ENCODE measurements around the gene UBE2L5. TPM values are rescaled to one million over a fixed set of nuclear protein-coding genes. Genes with fewer than 3 reads are reported as not detected.

The UBE2L5 gene
- total RNA-seq, 1 donor: not detected

DNA sequence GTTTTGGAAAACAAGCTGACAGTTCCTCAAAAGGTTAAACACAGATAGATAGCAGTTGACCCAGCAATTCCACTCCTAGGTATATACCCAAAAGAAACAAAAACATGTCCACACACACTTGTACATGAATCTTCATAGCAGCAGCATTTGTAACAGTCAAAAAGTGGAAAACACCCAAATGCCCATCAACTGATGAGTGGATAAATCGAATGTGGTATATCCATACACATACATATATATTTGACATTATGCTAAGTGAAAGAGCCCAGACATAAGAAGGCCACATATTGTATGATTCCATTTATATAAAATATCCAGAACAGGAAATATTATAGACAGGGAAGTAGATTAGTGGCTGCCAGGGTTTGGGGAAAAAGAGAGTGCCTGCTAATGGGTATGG lies 51.4 kb downstream of the UBE2L5 start:
- Histone ChIP-seq H4K20me1 (ENCODE audit: insufficient read depth, low read length) (no peaks in the 10 kb centered on the region), H3K79me2 (ENCODE audit: insufficient read depth, low read length) (no peaks in the 10 kb centered on the region), H3K4me1 (ENCODE audit: insufficient read depth, low read length) (no peaks in the 10 kb centered on the region), H3K4me3 (ENCODE audit: insufficient read depth, low read length) (no peak overlapping the region), H2AFZ (ENCODE audit: low read length) (no peak overlapping the region), H3K27me3 (ENCODE audit: insufficient read depth, low read length) (no peaks in the 10 kb centered on the region), H3K36me3 (ENCODE audit: insufficient read depth, low read length) (no peaks in the 10 kb centered on the region), H3K27ac (ENCODE audit: low read depth, low read length) (no peak overlapping the region), H3K4me2 (ENCODE audit: insufficient read depth, low read length) (no peak overlapping the region), H3K9me3 (ENCODE audit: low read depth, low read length) (no peaks in the 10 kb centered on the region)
- no peak for DNase-seq (ENCODE audit: insufficient read length, low spot score, missing footprints)
- TF ChIP-seq, protein P1, sequence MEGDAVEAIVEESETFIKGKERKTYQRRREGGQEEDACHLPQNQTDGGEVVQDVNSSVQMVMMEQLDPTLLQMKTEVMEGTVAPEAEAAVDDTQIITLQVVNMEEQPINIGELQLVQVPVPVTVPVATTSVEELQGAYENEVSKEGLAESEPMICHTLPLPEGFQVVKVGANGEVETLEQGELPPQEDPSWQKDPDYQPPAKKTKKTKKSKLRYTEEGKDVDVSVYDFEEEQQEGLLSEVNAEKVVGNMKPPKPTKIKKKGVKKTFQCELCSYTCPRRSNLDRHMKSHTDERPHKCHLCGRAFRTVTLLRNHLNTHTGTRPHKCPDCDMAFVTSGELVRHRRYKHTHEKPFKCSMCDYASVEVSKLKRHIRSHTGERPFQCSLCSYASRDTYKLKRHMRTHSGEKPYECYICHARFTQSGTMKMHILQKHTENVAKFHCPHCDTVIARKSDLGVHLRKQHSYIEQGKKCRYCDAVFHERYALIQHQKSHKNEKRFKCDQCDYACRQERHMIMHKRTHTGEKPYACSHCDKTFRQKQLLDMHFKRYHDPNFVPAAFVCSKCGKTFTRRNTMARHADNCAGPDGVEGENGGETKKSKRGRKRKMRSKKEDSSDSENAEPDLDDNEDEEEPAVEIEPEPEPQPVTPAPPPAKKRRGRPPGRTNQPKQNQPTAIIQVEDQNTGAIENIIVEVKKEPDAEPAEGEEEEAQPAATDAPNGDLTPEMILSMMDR (IDR thresholded peaks at IDR 0.05; ENCODE audit: extremely low read depth, low read depth, low read length): no peak

DNA sequence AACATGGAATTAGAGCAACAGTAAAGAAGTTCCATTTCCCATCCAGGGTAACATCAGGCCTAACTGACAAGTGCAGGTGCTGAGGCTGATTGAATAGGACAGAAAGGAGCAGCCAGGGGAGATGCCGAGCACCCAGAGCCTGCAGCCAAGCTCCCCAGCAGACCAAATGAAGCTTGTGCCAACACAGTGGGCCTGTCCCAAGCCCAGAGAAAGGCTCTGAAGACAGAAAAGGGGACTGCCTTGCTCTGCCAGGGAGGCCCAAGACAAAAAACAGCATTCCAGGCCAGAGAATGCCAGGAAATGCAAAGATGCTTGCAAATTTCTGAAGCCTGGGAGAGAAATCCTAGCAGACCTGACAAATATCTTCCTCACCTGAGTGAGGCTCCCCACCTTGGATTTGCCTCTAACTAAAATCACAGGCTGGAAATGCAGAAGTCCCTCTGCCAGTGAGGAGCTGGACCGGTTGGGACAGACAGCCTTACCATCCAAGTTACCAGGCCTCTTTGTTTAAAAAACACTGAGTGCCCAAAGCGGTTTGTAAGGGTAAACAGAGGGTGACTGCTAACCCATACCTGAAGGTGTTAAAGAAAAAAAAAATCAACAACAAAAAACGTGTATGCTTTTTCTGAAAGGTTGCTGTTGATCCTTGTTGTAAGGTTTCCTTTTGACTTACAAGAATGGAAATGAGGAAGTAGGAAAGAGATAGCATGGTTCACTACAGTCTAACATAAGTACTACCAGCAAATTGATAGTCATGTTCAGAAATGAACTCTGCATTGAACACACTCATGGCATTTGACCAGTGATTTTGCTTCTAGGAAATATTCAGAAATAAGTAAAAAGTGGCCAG lies 55.3 kb downstream of the UBE2L5 start:
- Histone ChIP-seq H3K4me1 (ENCODE audit: insufficient read depth, low read length) (no peaks in the 10 kb centered on the region), H3K9me3 (ENCODE audit: low read depth, low read length) (no peaks in the 10 kb centered on the region), H3K4me2 (ENCODE audit: insufficient read depth, low read length) (no peak overlapping the region), H3K79me2 (ENCODE audit: insufficient read depth, low read length) (no peaks in the 10 kb centered on the region), H3K4me3 (ENCODE audit: insufficient read depth, low read length) (no peak overlapping the region), H4K20me1 (ENCODE audit: insufficient read depth, low read length) (no peaks in the 10 kb centered on the region), H2AFZ (ENCODE audit: low read length) (no peak overlapping the region), H3K36me3 (ENCODE audit: insufficient read depth, low read length) (no peaks in the 10 kb centered on the region), H3K27me3 (ENCODE audit: insufficient read depth, low read length) (no peaks in the 10 kb centered on the region), H3K27ac (ENCODE audit: low read depth, low read length) (no peak overlapping the region)
- DNase-seq (ENCODE audit: insufficient read length, low spot score, missing footprints): no peak
- TF ChIP-seq, protein P1 (IDR thresholded peaks at IDR 0.05; ENCODE audit: extremely low read depth, low read depth, low read length): no peak

Other genes with a start within 250 kb of the UBE2L5 start
- gene KATNAL1, start 114.9 kb upstream of the UBE2L5 start, total RNA-seq: 15.9 and 18.0 TPM in 2 replicates
- 65.1 and 71.7 TPM in 2 replicates for gene HMGB1, start 43.4 kb downstream of the UBE2L5 start, total RNA-seq
- 11.6 and 14.7 TPM in 2 replicates for gene USPL1, start 195.4 kb downstream of the UBE2L5 start, total RNA-seq

Data from osteoblast (primary cell).